ENCODE data around the gene CCDC28A. TPM values are rescaled to one million over a fixed set of nuclear protein-coding genes. Genes with fewer than 3 reads are reported as not detected.

CCDC28A gene
- total RNA-seq, 4 donors from 2014 or later: 18.3 to 26.0 (median 22.1) TPM

DNA sequence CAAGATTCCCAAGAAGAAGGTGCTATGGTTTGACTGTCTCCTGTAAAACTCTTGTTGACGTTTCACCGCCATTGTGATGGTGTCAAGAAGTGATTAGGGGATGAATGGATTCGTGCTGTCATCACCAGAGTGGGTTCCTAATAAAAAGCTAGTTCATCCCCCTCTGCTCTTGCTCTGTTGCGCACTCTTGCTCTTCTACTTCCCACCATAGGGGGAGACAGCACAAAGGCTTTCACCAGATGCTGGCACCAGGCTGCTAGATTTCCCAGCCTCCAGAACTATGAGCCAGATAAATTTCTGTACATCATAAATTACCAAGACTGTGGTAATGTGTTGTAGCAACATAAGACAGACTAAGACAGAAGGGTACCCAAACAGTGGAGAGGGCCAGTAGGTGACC, 21.6 kb upstream of the CCDC28A start:
- 96% methylated on average over 4 of the region's 4 CpGs for WGBS
- H3K9me3 ChIP-seq: no peaks in the 10 kb centered on the region
- H3K36me3 ChIP-seq: no peaks in the 10 kb centered on the region
- no peak overlapping the region for H3K27ac ChIP-seq (replicated peaks in 1 of 4)
- intact Hi-C loops (cut with DNase I): no loop called here
- H3K4me3 ChIP-seq: no peak overlapping the region
- H3K4me1 ChIP-seq: no peaks in the 10 kb centered on the region
- TF ChIP-seq EP300 (IDR thresholded peaks at IDR 0.05) (no peak), POLR2A (IDR thresholded peaks at IDR 0.05; ENCODE audit: low read depth) (no peak), POLR2AphosphoS5 (IDR thresholded peaks at IDR 0.05) (no peak), CTCF (IDR thresholded peaks at IDR 0.05) (no peak)
- DNase-seq (ENCODE audit: extremely low spot score): no peak
- no peaks in the 10 kb centered on the region for H3K27me3 ChIP-seq

- intact Hi-C loops (cut with DNase I): no loop called here
- H3K4me1 ChIP-seq: no peaks in the 10 kb centered on the region
These were observed 16.4 kb upstream of the CCDC28A start for GRCh38 chr6:138757136-138757535.

GRCh38 chr6:138765896-138766655, 7.5 kb upstream of the CCDC28A start:
- Histone ChIP-seq H3K4me1 (no peaks in the 10 kb centered on the region), H3K27me3 (no peaks in the 10 kb centered on the region), H3K27ac (replicated peaks in 1 of 4) (no peak overlapping the region), H3K36me3 (no peaks in the 10 kb centered on the region), H3K9me3 (no peaks in the 10 kb centered on the region), H3K4me3 (no peak overlapping the region)
- WGBS: 88% methylated on average over 3 of the region's 3 CpGs
- intact Hi-C loops (cut with DNase I): loop anchor here (1.0 to 10.0 kb wide), 4 partner anchors 74 to 761 kb away; no protein-coding TSS in a partner anchor
- TF ChIP-seq EP300 (IDR thresholded peaks at IDR 0.05): no peak
- peak; percentile 74 to 76 (median 74) for TF ChIP-seq CTCF (IDR thresholded peaks at IDR 0.05)
- no peak for TF ChIP-seq POLR2A (IDR thresholded peaks at IDR 0.05; ENCODE audit: low read depth)
- no peak for DNase-seq (ENCODE audit: extremely low spot score)

More at GRCh38 chr6:138757136-138757535, 16.4 kb upstream of the CCDC28A start:
- 69% methylated on average over 4 of the region's 4 CpGs for WGBS
- H3K27me3 ChIP-seq: no peaks in the 10 kb centered on the region
- H3K27ac ChIP-seq (replicated peaks in 1 of 4): no peak overlapping the region
- TF ChIP-seq EP300 (IDR thresholded peaks at IDR 0.05): no peak
- no peak for TF ChIP-seq POLR2AphosphoS5 (IDR thresholded peaks at IDR 0.05)
- no peak for TF ChIP-seq POLR2A (IDR thresholded peaks at IDR 0.05; ENCODE audit: low read depth)
- TF ChIP-seq CTCF (IDR thresholded peaks at IDR 0.05): no peak
- H3K36me3 ChIP-seq: no peaks in the 10 kb centered on the region
- no peak overlapping the region for H3K4me3 ChIP-seq
- no peaks in the 10 kb centered on the region for H3K9me3 ChIP-seq
- no peak for DNase-seq (ENCODE audit: extremely low spot score)

GRCh38 chr6:138769102-138769676, 4.4 kb upstream of the CCDC28A start:
- Histone ChIP-seq H3K36me3 (no peaks in the 10 kb centered on the region), H3K4me1 (peaks cover 7 to 10% (median 8%) of the 10 kb centered on the region in 4 donors), H3K9me3 (no peaks in the 10 kb centered on the region), H3K4me3 (no peak overlapping the region), H3K27me3 (no peaks in the 10 kb centered on the region), H3K27ac (replicated peaks in 1 of 4) (no peak overlapping the region)
- 69% methylated on average over 6 of the region's 6 CpGs for WGBS
- DNase-seq (ENCODE audit: extremely low spot score): no peak
- intact Hi-C loops (cut with DNase I): loop anchor here (5.0 to 10.0 kb wide), 2 partner anchors 337 to 764 kb away; no protein-coding TSS in a partner anchor
- no peak for TF ChIP-seq POLR2AphosphoS5 (IDR thresholded peaks at IDR 0.05)
- no peak for TF ChIP-seq POLR2A (IDR thresholded peaks at IDR 0.05; ENCODE audit: low read depth)
- TF ChIP-seq CTCF (IDR thresholded peaks at IDR 0.05): no peak
- TF ChIP-seq EP300 (IDR thresholded peaks at IDR 0.05): no peak

Data from esophagus muscularis mucosa (tissue), 4 donors.